ENCODE results near the gene CSPG5. TPM values are rescaled to one million over a fixed set of nuclear protein-coding genes. Genes with fewer than 3 reads are reported as not detected.

The CSPG5 gene
- total RNA-seq, 1 donor from 2014 or later, result 0.40 TPM

DNA sequence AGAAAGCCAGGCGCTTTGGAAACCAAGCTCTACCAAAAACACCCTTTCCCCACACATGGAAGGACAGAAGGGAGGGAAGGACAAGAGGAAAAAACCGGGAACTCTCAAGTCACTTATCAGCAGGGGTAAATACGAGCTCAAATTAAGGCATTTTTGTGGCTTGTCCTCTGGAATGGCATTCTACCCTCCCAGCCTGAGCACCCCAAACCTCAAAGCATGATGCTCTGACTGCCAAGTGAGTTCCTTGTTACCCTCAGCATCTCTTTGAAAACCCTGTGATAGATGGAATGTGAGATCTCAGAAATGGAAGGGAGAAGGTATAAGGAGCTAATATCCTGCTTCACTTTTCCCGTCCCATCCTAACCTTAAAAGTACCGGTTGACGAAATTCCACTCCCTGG, 8.1 kb upstream of the CSPG5 start:
- DNase-seq (ENCODE audit: low read depth in 2 of 2), result no peak

DNA sequence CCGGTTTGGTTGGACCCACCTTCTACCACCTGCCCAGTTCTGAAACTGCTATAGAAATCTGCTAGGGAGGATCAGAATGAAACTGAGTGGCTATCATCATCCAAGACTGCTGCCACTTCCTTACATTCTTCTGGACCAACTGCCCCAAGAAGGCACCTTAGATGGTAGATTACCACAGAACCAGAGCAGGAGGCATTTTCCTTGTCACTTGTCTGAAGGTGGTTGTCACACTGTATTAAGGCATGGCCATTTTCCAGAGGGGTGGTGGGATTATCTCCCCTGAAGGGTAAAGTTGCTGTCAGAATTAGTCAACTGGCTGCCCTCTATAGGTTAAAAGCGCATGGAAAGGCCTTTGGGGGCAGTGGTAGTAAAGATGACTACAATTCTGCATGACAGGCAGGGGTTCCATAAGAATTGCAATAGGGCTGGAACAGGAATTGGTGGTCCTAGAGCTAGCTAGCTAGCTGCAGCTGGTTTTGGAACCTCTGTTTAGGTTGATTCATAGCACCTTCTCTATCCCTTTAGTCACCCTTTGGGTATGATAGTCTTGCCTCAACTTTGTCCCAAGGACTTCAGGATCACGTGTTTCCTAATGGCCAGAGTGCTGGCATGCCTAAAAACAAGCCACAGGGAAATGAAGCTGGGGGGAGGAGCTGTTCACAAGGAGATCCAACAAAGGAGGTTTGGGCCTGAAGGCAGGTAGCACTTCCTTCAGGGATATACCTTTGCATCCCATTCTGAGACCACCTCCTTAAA, 4.8 kb upstream of the CSPG5 start:
- DNase-seq (ENCODE audit: low read depth in 2 of 2), result no peak

DNA sequence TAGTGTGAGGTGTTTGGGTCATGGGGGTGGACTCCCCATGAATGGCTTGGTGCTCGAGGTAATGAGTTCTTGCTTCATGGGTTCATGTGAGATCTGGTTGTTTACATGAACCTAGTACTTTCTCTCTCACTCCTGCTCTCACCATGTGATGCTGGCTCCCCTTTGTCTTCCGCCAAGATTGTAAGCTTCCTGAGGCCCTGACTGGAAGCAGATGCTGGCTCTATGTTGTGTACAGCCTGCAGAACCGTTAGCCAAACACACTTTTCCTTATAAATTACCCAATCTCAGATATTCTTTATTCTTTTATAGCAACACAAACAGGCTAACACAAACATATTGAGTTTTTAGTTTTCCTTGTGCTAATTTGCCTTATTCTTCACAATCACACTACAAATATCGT, 3.2 kb upstream of the CSPG5 start:
- no peak for DNase-seq (ENCODE audit: low read depth in 2 of 2)

DNA sequence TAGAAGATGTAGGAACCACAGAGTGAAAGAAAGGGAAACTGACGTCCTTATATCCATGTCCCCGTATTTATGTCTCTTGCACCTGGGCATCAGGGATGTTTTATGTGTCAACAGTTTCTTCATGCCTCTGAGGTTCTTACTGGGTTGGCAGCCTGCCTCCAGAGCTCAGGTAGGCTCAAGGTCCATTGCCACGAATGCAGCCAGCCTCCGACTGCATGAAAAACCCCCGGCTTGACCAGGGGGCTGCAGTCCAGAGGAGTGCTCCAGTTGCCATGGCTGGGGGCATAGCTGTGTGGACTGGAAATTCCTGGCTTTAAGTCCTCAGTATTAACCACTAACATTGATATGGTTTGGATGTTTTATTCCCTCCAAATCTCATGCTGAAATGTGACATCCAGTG, 2.8 kb upstream of the CSPG5 start:
- DNase-seq (ENCODE audit: low read depth in 2 of 2), result no peak

DNA sequence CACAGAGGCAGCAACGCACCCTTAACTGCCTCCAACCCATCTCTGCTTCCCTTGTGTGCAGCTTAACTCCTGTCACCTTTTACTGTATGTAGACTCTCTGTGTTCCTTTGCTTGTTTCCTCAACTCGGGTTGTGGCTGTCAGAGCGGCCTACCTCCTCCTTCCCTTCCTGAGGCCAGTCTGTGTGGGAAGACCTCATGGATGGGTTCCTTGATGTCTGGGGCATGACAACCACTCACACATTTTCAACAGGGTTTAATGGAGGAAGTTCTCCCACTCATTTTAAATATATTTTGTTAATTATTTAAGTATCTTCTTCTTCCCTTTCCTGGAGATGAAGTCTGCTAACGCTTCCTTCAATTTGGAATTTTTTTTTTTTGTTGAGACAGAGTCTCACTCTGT, 1.8 kb upstream of the CSPG5 start:
- no peak for DNase-seq (ENCODE audit: low read depth in 2 of 2)

DNA sequence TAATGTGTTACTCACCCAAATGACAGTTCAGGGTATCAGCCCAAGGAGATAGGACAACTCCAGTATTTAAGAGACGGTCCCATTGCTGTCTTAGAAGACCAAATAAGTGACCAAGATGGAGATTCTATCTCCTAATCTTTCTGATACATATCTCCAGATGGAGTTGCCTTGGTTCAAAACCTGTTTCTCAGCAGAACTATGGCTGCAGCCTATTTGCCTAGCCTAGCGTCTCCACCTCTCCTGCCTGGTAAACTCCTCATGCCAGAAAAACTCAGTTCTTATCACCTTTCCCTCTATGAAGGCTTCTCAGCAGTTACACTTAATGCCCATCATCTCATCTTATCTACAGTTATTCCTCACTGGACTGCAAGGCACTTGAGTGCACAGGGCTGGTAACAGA, 1.2 kb upstream of the CSPG5 start:
- DNase-seq (ENCODE audit: low read depth in 2 of 2), result no peak

DNA sequence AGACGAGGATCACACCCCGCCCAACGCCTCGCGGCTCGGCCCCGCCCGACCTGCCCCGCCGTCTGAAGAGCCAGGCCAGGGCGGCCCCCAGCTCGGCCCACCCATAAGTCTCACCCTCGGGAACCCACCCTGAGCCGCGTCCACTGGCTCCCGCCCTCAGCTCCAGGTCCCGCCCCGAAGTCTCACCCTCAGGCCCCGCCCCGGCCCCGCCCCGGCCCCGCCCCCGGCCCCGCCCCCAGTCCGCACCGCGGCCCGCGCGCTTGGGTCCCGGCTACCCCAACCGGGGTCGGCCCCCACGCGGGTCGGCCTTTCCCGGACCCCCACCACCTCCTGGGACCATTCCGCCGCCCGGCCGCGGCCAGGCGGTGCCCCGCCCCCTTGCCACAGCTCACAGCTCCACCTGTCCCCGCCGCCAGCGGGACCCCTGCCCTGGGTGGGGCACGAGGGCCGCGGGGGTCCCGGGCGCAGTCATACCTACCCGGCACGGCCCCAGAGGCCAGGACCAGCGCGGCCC, 489 bp downstream of the CSPG5 start:
- DNase-seq (ENCODE audit: low read depth in 2 of 2), result peak; percentile 9 to 21

DNA sequence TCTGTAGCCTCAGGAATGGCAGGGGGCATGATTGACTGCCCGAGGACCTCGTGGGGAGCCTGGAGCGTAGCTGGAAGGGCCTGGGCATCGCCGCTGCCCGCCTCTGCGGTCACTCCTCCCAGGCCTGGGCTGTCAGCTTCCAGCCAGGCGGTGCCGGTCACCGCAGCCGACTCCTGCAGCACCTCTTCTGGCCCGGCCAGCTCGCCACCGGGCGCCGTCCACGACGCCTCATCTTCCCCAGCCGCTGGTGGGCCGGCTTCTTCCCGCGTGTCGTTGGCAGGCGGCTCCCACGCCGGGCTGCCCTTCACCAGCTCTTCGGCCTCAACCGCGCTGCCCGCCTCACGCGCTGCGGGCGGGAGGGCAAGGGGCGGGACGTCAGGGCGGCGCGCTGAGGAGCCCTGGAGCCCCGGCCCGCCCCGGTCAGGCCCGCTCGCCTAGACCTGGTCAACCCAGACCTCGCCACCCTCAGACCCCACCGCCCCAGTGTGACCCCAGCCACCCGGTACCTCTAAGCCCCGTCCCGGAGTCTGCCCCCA, 1.0 kb downstream of the CSPG5 start:
- DNase-seq (ENCODE audit: low read depth in 2 of 2), result no peak

DNA sequence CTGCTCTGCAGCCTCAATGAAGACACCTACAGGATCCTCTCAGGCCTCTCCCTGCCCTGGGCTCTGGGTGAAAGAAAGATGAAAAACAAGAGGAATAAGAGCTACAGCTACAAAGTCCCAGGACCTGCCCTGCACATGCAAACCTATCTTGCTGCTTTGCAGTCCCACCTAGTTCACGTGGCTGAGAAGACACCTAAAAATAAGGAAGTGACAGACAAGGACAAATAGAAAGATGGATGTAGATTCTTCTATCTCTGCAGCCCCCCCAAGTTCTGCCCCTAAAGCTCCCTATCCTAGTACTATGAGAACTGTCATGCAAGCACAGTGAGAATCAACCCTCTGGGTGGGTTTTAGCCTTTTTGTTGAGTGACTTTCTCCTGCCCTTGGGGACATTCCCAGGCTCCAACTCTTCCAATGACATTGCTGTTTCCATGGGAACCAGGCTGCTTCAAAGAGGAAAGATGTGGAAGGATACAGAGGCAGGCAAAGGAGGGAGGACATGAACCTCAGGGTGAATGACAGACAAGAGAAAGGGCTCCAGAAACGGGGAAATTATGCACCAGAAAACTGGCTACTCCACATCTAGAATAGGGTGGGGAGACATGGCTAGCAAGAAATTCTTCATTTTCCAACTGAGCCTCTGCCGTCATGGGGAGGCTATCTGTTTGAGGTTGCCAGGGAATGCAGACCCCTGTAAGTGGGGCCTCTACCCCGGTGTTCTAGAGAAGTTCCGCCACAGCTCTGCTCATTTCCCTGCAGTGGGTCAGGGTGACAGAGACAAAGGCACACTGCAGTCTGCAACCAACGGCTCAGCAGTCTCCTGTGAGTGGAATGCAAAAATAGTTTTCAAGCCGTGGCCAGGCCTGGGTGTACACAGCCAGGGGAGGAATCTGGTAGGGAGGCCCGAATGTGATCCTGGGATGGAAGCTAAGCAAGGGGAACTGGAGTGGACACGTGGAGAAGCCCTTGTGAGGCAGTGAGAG, 5.2 kb downstream of the CSPG5 start:
- DNase-seq (ENCODE audit: low read depth in 2 of 2), result no peak

DNA sequence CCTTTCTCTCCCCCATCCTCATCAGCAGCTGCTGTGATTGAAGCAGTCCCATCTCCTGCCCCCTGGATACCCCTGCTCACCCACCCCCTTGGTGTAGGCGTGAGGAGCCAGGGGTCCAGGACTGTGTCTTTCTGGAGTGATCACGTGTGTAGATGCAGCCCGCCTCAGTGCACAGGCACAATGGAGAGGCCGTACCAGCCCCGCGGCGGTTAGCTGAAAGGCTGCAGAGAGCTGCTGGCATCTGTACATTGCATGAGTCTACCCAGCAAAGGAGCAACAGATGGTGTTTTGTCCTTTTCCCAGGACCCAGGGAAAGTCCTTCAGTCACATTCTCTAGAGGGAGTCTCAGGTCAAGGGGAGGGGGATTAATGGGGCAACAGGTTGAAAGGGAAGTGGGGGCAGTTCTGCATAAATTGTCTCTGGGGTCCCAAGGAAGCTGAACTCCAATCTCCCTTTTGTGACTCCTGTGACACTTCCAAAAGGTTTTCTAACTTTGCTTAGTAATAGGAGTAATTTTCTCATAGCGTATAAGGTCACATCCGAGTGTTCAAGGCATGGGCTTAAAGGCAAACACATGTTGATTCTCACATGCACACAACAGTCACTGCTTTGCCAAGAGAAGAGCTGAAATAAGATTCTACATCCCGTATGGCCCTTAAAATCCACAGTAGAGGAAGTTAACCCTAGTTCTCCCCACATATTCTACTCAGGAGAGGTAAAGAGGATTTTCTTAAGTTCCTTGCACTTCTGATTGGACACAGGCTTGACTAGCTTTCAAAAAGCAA, 7.1 kb downstream of the CSPG5 start:
- no peak for DNase-seq (ENCODE audit: low read depth in 2 of 2)

DNA sequence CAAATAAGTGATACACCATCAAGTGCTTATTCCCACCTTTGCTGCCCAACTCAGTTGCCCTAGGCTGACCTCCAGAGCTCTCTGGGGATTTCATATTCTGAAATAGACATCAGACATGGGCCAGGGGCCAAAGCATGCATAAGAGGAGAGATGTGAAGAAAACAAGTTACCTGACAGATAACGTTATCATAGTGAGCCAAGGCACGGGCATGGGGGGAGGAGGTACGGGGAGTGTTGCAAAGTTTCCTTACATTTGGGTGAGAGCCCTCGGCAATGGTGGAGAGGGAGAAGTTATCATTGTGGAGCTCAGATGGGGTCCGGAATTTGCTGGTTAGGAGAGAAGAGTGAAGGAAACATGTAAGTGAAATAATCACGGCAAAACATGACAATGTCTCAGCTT, 9.8 kb downstream of the CSPG5 start:
- no peak for DNase-seq (ENCODE audit: low read depth in 2 of 2)

DNA sequence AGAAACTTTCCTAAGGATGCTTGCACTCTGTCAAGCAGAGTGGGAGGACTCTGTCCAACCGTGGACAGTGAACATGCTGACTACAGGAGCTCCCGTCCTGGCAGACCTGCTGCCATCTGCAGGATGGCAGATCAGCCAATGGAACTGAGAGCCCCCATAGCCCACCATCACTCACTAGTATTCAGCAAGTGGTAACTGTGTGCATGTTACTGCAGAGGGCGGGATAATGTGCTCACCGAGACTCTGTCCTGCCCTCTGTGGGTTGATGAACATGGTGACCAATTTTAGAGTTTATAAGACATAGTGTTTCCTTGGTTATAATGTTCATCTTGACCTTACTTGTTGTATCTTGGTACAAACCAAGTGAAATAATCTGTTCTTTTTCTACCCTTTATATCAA, 11.5 kb downstream of the CSPG5 start:
- no peak for DNase-seq (ENCODE audit: low read depth in 2 of 2)

DNA sequence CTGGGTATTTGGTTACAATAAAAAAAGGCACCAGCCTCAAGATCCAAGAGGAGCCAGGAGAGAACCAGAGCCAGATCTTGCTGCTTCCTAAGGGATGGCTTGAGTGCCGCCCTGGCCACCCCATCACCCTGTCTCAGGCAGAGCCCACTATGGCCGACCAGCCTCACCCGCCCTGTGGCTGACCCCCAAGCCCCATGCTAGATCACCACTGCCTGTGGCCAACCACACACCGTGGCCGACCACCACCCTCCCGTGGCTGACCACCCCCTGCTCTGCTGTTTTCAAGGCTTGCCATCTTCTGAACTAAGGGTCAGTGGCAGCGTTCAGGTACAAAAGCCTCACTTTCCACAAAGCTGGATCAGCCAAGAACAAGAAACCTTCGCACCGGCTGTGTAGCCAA, 12.0 kb downstream of the CSPG5 start:
- DNase-seq (ENCODE audit: low read depth in 2 of 2), result no peak

DNA sequence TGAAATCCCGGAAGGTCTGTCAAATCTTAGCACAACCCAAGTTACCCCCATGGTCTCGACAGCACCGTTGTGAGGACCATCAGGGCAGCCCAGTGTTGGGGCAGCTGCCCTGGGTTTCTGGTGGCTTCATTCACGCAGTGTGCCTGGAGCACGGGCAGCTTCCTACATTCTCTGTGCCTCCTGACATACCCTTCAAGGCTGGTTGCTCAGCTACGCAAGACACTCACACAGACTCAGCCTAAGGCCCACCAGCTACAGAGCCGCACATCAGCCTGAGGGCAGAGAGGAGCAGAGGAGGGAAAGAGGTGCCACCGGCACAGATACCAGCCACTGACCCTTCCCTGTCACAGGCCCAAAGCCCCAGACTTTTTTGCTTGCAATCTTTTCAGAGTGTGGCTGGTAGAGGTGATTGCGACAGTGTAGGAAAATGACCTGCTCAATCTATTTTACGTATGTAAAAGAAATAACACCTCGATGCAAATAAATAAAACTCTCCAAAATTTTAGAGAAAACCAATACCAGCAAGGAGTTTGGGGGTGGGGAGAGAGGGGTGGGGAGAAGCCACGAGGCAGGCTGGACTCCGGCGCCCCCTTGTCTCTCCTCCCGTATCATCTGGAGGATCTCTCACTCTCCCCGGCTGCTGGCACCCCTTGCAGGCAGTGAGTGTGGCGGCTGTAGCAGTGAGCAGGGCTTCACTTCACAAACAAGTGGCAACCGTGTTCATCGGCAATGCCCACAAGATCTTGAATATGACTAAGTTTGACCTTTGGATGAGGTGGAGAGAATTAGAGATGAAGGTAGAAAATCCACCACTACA, 12.7 kb downstream of the CSPG5 start:
- DNase-seq (ENCODE audit: low read depth in 2 of 2), result no peak

DNA sequence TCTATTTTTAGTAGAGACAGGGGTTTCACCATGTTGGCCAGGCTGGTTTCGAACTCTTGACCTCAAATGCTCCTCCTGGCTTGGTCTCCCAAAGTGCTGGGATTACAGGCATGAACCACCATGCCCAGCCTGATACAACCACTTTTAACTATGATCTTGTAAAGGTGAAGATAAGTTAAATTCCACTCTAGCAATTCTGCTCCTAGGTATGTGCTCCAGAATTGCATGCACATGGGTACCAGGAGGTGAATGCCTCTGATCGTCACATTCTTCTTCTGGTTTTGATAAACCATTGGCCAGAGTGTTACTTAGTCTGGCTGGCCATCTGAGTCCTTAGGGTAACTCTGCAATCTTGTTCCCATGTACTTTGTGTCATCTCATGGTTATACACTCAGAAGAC, 22.3 kb downstream of the CSPG5 start:
- DNase-seq (ENCODE audit: low read depth in 2 of 2), result no peak

DNA sequence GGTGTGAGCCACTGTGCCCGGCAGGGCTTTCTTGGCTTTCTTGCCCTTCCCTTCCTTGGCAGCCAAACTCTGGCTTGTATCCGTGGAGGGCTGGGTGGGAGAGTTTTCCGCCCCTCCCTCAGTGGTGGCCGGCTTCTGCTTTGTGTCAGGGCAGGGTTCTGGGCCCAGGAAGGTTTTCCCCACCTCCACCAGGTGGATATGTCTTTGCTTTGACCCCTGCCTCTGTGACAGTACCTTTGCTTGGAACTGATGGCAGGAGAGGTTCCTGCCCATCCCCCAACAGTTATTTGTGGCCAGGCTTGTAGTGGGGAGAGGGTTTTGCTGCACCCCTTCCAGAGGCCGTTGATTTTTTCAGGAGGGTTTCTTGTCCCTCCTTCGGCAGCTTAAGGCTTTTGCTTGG, 24.3 kb downstream of the CSPG5 start:
- DNase-seq (ENCODE audit: low read depth in 2 of 2), result no peak

DNA sequence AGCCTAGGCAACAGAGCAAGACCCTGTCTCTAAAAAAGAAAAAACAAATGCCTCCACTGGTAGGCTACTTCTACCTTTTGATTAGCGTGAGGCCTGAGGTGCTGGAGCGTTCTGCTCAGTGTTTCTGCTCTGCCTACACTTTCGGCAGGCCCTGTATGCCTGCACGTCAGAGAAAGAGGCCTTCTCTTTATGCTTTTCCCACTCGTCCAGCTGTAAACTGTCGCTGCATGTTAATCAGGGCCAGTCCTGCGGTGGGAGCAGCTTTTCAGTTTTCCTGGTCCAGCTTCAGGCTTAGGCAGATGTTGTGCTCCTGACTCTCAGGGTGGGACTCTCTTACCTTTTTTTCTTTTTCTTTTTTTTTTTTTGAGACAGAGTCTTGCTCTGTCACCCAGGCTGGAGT, 25.3 kb downstream of the CSPG5 start:
- DNase-seq (ENCODE audit: low read depth in 2 of 2), result no peak

DNA sequence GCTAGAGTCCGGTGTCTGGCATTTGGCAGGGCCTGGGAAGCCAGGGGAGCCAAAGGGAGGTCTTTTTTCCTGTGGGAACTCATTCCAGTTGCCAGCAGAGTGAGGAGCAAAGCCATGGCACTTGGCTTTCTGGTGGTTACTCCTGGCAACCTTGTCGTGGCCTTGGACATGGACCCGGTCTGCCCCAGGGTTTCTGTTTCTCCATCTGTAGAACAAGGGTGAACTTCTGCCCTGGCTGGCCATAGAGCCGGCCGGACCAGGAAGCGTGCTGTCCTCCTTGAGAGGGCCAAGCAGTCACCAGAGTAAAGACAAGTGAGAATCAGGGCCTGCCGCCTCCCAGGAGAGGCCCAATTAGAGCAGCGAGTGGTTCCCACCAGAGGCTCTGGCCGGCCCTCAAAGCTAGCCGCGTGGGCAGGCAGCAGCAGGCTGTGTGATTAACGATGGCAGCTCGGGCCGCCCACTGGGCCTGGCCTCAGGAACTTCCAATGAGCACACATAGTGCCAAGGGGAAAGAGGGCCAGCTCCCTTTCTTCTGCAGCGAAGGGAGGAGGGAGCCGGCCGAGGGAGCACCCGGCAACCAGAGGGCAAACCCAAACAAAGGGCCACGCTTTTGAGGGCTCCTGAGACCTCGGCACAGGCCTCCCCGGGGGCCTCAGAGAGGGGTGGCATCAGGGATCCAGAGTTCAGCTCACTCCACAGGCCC, 36.0 kb downstream of the CSPG5 start:
- no peak for DNase-seq (ENCODE audit: low read depth in 2 of 2)

DNA sequence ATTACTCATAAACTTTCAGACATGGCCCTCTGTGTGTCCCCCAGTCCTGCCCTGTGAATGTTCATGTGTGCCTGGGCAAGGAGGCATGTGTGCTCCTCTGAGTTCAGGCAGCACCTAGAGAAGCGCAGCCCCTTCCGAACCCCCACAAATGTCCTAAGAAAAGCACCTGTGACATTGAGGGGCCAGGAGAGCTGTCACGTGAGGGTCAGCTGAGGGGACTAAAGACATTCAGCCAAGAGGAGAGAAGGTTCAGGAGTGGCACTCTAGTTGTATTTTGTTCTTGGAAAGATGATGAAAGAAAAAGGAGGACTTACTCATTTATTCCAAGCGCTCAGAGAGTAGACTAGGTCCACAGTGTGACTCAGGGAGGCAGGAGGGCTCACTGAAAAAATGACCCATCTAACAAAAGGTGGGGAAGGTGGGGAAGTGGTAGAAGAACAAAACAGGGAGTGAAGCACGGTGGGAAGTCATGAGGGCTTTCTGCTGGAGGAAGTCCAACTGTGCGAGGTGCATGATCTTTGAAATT, 37.0 kb downstream of the CSPG5 start:
- DNase-seq (ENCODE audit: low read depth in 2 of 2), result no peak

DNA sequence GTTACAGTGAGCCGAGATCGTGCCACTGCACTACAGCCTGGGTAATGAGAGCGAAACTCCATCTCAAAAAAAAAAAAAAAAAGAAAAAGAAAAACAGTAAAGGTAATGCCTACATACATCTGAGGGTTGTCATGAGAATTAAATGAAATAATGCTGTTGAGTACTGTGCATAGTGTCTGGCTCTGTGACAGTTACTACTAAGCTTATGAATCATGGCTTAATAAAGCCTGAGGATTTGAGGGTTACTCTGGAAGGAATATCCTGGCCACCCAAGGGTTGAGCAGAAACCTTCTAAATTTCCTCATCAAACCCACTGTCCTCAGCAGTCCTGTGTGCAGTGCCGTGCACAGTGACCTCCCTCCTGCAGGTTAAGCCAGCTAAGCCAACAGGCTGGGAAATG, 38.4 kb downstream of the CSPG5 start:
- no peak for DNase-seq (ENCODE audit: low read depth in 2 of 2)

Data from lung microvascular endothelial cell (primary cell).